Mucosa of stomach (tissue), 1 donor: Measurements from ENCODE around the gene GPBP1.
"Not testable (repeated sequence)": the region's sequence is repeated elsewhere in the genome, so short reads cannot be mapped to it uniquely, and the experiment has no call there.

Experiments
- H3K27me3 ChIP-seq: one replicate; pipeline ENCODE4 v1.7.0; 2013; ENCODE audit warnings: mild to moderate bottlenecking, low read length; ENCODE audit not compliant: control insufficient read depth, insufficient read depth
- H3K36me3 ChIP-seq: one replicate; pipeline ENCODE4 v1.7.0; 2013; ENCODE audit warnings: low read length; ENCODE audit not compliant: control insufficient read depth, insufficient read depth
- H3K4me1 ChIP-seq: one replicate; pipeline ENCODE4 v1.7.0; 2013; ENCODE audit warnings: mild to moderate bottlenecking, low read length; ENCODE audit not compliant: control insufficient read depth, insufficient read depth
- H3K4me3 ChIP-seq: one replicate; pipeline ENCODE4 v1.7.0; 2013; ENCODE audit warnings: low read length
- H3K9ac ChIP-seq: one replicate; pipeline ENCODE4 v1.7.0; 2013; ENCODE audit warnings: mild to moderate bottlenecking, low read length, moderate library complexity
- H3K9me3 ChIP-seq: one replicate; pipeline ENCODE4 v1.7.0; 2013; ENCODE audit warnings: mild to moderate bottlenecking, low read length, moderate library complexity; ENCODE audit not compliant: control insufficient read depth
- donor health status: Pancreatic carcinoma.

The GPBP1 gene

DNA sequence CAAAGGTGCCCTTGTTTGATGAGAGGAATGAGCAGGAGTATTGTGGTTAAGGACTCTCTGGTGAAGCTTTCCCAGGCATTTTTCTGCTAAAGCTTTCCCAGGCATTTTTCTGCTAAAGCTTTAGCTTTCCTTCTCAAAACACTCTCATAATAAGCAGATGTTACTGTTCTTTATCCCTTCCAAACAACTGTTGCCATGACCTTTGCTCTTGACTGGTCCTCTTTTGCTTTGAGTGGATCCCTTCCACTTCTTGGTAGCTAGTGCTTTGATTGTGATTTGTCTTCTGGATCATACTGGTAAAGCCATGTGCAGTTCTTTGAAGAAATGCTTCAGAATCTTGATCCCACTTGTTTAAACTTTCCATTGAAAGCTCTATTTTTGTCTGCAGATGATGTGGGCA is 85.8 kb downstream of the GPBP1 start:
- Histone ChIP-seq H3K9me3 (no peaks in the 10 kb centered on the region), H3K9ac (no peak overlapping the region), H3K36me3 (peaks cover 8% of the 10 kb centered on the region), H3K4me3 (no peak overlapping the region), H3K27me3 (no peaks in the 10 kb centered on the region), H3K4me1 (no peaks in the 10 kb centered on the region)

DNA sequence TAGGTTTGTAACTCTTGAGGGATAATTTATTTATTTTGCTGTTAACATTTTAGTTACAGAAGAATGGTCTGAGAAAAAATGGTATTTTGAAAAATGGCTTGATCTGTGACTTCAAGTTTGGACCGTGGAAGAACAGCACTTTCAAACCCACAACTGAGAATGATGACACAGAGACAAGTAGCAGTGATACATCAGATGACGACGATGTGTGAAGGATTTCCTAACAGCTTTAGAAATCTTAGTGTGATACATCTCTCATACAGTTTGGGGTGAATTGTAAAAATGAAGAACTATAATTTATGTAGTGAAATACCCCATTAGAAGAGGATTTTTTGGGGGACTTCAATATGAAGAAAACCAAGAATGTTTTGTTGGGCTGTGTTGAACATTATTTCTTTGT is 88.7 kb downstream of the GPBP1 start:
- no peak overlapping the region for H3K9ac ChIP-seq
- peaks cover 3% of the 10 kb centered on the region for H3K36me3 ChIP-seq
- no peaks in the 10 kb centered on the region for H3K4me1 ChIP-seq
- H3K27me3 ChIP-seq: no peaks in the 10 kb centered on the region
- no peaks in the 10 kb centered on the region for H3K9me3 ChIP-seq
- H3K4me3 ChIP-seq: no peak overlapping the region

DNA sequence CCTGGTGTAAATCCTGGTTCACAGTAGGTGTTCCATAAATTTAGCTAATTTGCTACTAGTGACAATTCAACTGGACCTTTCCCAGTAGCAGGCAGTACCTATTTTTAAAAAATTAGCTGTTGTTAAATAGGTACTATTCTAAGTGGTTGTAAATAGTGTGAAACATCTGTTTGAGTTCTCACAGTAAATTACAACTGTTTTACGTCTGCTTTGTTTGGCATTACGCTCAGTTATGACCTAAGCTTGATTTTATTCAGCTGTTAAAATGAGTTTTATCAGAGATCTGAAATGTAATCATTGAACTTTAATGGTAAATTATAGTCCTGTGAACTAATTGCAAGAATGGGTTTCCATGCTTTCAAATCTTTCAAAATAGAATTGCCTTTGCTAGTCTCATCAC is 93.9 kb downstream of the GPBP1 start:
- Histone ChIP-seq H3K9me3 (no peaks in the 10 kb centered on the region), H3K9ac (no peak overlapping the region), H3K4me3 (no peak overlapping the region), H3K4me1 (no peaks in the 10 kb centered on the region), H3K36me3 (peaks cover under 1% of the 10 kb centered on the region), H3K27me3 (no peaks in the 10 kb centered on the region)

DNA sequence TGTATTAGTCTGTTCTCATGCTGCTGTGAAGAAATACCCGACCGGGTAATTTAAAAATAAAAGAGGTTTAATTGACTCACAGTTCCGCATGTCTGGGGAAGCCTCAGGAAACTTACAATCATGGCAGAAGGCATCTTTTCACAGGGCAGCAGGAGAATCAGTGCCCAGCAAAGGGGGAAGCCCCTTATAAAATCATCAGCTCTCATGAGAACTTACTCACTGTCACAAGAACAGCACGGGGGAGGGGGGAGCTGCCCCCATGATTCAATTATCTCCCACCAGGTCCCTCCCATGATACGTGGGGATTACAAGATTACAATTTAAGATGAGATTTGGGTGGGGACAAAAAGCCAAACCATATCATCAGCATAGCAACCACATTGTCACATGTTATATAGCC is 102.5 kb downstream of the GPBP1 start:
- Histone ChIP-seq H3K36me3 (no peaks in the 10 kb centered on the region), H3K9me3 (no peaks in the 10 kb centered on the region), H3K4me1 (no peaks in the 10 kb centered on the region), H3K9ac (no peak overlapping the region), H3K27me3 (no peaks in the 10 kb centered on the region), H3K4me3 (no peak overlapping the region)

DNA sequence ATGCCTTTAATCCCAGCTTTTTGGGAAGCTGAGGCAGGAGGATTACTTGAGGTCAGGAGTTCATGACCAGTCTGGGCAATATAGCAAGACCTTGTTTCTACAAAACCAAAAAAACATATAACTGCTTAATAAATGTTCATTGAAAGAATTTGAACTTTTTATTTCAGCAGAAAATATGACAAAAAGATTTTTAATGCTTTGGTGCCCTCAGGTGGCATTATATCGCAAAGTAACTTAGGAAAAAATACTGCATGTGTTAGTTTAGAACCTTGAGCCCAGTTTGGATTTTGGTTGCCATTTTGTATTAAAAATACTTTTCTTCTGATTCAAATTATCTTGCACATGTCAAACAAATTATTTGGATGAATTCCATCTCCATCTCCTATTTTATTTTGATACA is 103.2 kb downstream of the GPBP1 start:
- no peak overlapping the region for H3K4me3 ChIP-seq
- no peaks in the 10 kb centered on the region for H3K9me3 ChIP-seq
- no peaks in the 10 kb centered on the region for H3K27me3 ChIP-seq
- no peaks in the 10 kb centered on the region for H3K4me1 ChIP-seq
- no peak overlapping the region for H3K9ac ChIP-seq
- no peaks in the 10 kb centered on the region for H3K36me3 ChIP-seq

DNA sequence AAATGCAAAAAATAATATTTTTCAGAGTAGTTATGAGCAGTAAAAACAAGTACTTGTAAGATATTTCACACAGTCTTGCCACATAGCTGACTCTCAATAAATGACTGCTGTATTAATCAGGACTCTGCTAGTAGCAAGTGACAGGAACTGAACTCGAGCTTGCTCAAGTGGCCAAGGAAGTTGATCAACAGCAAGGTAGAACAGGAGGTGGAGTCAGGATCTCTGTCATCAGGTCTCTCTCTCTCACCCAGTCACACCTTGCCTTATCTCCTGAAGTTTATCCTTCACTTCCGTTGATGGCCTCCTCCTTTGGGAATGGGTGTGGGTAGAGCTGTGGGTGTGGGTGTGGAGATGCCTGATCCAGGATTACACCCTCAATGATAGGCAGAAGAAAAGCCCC is 107.0 kb downstream of the GPBP1 start:
- H3K9ac ChIP-seq: no peak overlapping the region
- no peaks in the 10 kb centered on the region for H3K4me1 ChIP-seq

DNA sequence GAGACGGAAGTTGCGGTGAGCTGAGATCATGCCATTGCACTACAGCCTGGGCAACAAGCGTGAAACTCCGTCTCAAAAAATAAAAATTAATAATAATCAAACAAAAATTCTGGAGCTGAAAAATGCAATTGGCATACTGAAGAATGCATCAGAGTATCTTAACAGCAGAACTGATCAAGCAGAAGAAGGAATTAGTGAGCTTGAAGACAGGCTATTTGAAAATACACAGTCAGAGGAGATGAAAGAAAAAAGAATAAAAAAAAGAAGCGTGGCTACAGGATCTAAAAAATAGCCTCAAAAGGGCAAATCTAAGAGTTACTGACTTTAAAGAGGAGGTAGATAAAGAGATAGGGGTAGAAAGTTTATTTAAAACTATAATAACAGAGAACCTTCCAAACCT is 111.2 kb downstream of the GPBP1 start:
- H3K9ac ChIP-seq, H3K4me1 ChIP-seq, H3K36me3 ChIP-seq, H3K9me3 ChIP-seq, H3K27me3 ChIP-seq, H3K4me3 ChIP-seq: not testable (repeated sequence)

More for the DNA sequence above, 107.0 kb downstream of the GPBP1 start:
- Histone ChIP-seq H3K9me3 (no peaks in the 10 kb centered on the region), H3K27me3 (no peaks in the 10 kb centered on the region), H3K4me3 (no peak overlapping the region), H3K36me3 (no peaks in the 10 kb centered on the region)

DNA sequence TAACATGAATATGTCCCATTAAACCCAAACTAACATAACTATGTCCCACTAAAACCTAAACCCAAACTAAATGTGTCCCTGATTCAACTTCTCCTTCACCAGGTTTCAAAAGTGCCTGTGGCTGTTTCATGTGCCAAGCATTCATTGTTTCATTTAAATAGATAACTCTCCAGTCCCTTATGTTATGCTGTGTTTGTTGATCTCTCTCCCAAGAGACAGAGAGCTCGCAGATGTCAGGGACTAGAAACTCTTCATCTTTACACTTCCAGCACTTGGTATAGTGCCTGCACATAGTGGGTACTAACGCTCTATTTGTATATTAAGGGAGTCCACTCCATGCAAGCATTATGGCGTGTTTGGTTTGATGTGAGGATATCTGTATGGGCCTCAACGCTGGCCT is 118.0 kb downstream of the GPBP1 start:
- Histone ChIP-seq H3K27me3 (no peaks in the 10 kb centered on the region), H3K9me3 (no peaks in the 10 kb centered on the region), H3K36me3 (no peaks in the 10 kb centered on the region), H3K4me1 (no peaks in the 10 kb centered on the region), H3K4me3 (no peak overlapping the region), H3K9ac (no peak overlapping the region)

DNA sequence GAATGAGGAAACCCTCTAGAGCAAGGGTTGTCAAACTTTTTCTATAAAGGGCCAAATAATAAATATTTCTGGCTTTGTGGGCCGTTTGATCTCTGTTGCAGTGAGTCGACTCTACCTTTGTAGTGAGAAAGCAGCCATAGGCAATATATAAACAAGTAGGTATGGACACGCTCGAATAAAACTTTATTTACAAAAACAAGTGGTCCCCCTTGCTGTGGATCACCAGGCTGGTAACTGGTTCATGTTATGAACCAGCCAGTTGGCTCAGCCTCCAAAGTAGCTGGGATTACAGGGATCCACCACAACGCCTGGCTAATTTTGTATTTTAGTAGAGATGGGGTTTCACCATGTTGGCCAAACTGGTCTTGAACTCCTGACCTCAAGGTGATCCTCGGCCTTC is 118.5 kb downstream of the GPBP1 start:
- Histone ChIP-seq H3K4me1 (no peaks in the 10 kb centered on the region), H3K4me3 (no peak overlapping the region), H3K9me3 (no peaks in the 10 kb centered on the region), H3K9ac (no peak overlapping the region), H3K36me3 (no peaks in the 10 kb centered on the region), H3K27me3 (no peaks in the 10 kb centered on the region)

DNA sequence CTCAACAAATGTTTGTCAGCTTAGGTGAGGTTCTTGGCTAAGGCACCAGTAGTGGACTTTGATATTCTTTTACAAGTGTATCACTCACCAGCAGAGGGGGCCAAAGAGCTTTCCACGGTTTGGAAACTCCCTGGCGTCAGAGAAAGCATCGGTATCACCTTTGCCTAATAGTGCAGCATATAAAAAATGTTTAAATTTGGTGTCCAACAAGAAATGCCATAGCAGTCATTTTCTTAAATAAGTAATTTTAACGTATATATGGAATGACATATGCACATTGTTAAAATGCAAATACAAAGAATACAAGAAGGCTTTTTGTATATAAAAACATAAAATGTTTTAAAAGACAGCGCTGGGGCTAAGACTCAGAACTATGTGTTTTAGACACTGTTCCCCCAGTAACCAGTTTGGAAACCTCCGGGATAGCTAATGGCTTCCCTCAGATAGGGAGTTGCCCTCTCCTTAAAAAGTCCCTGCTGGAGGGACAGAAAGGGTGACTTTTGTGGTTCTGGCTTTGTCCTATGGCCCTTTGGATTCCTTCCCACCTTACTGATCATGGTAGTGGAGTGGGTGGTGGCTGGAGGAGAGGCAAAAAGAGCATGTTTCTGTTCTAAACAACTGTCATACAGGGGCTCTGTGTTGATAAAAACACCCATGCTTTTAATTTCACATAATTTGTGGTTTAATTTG is 124.6 kb downstream of the GPBP1 start:
- H3K4me1 ChIP-seq: peaks cover 11% of the 10 kb centered on the region
- peak overlapping the region; percentile 18 for H3K9ac ChIP-seq
- H3K9me3 ChIP-seq: no peaks in the 10 kb centered on the region
- no peaks in the 10 kb centered on the region for H3K36me3 ChIP-seq
- no peak overlapping the region for H3K4me3 ChIP-seq
- no peaks in the 10 kb centered on the region for H3K27me3 ChIP-seq

DNA sequence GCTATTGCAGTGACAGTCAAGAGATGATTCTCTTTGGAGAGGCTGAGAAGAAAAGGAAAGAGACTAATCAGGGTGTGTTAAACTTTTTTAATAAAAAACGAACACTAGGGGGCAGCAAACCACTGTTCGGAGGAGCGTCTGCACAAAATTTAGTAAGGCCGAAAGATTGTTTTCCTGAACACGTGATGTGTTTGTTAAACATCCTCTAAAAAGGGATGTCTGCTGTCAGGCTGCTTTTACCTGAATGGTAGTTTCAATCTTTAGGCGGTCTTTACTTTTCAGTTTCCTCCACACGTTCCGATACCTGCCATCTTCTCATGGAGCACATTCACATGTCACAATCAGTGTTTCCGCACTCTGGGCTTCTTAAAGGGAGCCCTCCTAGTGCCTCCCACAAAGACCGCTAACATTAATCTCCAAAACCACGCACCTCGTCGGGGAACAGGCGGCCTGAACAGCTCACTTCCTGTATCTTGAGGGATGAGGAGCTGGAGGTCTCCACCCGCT is 125.2 kb downstream of the GPBP1 start:
- no peaks in the 10 kb centered on the region for H3K9me3 ChIP-seq
- no peaks in the 10 kb centered on the region for H3K36me3 ChIP-seq
- peaks cover 11% of the 10 kb centered on the region for H3K4me1 ChIP-seq
- H3K27me3 ChIP-seq: no peaks in the 10 kb centered on the region
- no peak overlapping the region for H3K4me3 ChIP-seq
- peak overlapping the region; percentile 18 for H3K9ac ChIP-seq

DNA sequence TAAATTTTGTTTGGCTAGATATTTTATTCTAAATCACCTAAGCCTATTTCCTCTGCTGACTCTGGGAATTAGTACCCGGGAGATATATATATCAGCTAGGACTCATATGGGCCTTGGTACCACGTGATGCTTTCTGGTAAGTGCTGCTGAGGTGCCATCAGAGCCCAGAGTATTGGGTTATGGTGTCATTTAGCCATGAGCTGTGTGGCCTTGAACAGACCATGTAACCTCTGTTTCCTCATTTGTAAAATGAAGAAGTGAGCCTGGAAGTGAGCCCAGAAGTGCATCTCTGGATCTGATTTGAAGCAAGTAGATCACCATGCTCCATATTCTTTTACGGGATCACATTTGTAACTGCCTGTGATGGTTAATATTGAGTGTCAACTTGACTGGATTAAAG is 126.1 kb downstream of the GPBP1 start:
- Histone ChIP-seq H3K9ac (no peak overlapping the region), H3K9me3 (no peaks in the 10 kb centered on the region), H3K4me1 (peaks cover 11% of the 10 kb centered on the region), H3K27me3 (no peaks in the 10 kb centered on the region), H3K36me3 (no peaks in the 10 kb centered on the region), H3K4me3 (no peak overlapping the region)

DNA sequence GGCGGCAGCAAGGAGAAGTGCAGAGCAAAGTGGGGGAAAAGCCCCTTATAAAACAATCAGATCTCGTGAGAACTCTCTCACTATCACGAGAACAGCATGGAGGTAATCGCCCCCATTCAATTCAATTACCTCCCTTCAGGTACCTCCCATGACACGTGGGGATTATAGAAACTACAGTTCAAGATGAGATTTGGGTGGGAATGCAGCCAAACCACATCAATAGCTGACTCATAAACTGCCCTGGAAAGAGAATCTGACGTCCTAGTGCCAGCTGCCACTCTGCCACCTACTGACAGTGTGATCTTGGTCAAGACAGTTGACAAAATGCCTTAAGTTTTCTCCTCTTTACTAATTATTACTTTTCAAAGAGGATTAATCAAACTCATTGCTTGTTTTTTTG is 128.3 kb downstream of the GPBP1 start:
- Histone ChIP-seq H3K9me3 (no peaks in the 10 kb centered on the region), H3K4me3 (no peak overlapping the region), H3K36me3 (no peaks in the 10 kb centered on the region), H3K27me3 (no peaks in the 10 kb centered on the region), H3K4me1 (peaks cover 11% of the 10 kb centered on the region), H3K9ac (no peak overlapping the region)
